Hematopoietic multipotent progenitor cell treated with erythropoietin and hydrocortisone succinate and interleukin-3 and kit ligand, for 6 days (in vitro differentiated cells): Measurements from ENCODE around the gene KAZN.
A peak's percentile ranks its signal among the peaks of the same experiment; 100 is the strongest.
"Not testable (repeated sequence)": the region's sequence is repeated elsewhere in the genome, so short reads cannot be mapped to it uniquely, and the experiment has no call there.

ENCODE experiments used
- DNase-seq: peaks from one replicate; pipeline ENCODE4 v3.0.0-alpha.2; 2015

The KAZN gene

GRCh38 chr1:14963791-14964710, 365.6 kb downstream of the KAZN start:
- not testable (repeated sequence) for DNase-seq

GRCh38 chr1:14964711-14965055, 366.2 kb downstream of the KAZN start:
- no peak for DNase-seq

GRCh38 chr1:14968251-14968851, 369.9 kb downstream of the KAZN start:
- DNase-seq: no peak

- DNase-seq: no peak
These were observed 370.5 kb downstream of the KAZN start for GRCh38 chr1:14969006-14969405.

- peak; percentile 57 for DNase-seq
These were observed 371.8 kb downstream of the KAZN start for GRCh38 chr1:14970115-14970798.

GRCh38 chr1:14970799-14971141, 372.3 kb downstream of the KAZN start:
- DNase-seq: no peak

- DNase-seq: no peak
These were observed 372.7 kb downstream of the KAZN start for GRCh38 chr1:14971221-14971620.

- no peak for DNase-seq
These were observed 373.6 kb downstream of the KAZN start for GRCh38 chr1:14972107-14972506.

GRCh38 chr1:14973773-14974172, 375.3 kb downstream of the KAZN start:
- no peak for DNase-seq

GRCh38 chr1:14974361-14974760, 375.9 kb downstream of the KAZN start:
- no peak for DNase-seq

GRCh38 chr1:14975119-14975518, 376.6 kb downstream of the KAZN start:
- no peak for DNase-seq

GRCh38 chr1:14976256-14976655, 377.8 kb downstream of the KAZN start:
- no peak for DNase-seq

GRCh38 chr1:14977338-14977931, 378.9 kb downstream of the KAZN start:
- DNase-seq: no peak

GRCh38 chr1:14980621-14981218, 382.2 kb downstream of the KAZN start:
- no peak for DNase-seq

GRCh38 chr1:14982029-14982428, 383.5 kb downstream of the KAZN start:
- DNase-seq: no peak

- no peak for DNase-seq
These were observed 384.8 kb downstream of the KAZN start for GRCh38 chr1:14983277-14983676.

GRCh38 chr1:14986168-14986567, 387.7 kb downstream of the KAZN start:
- no peak for DNase-seq

GRCh38 chr1:14987829-14988603, 389.5 kb downstream of the KAZN start:
- no peak for DNase-seq

GRCh38 chr1:14988636-14989035, 390.2 kb downstream of the KAZN start:
- DNase-seq: no peak

- no peak for DNase-seq
These were observed 391.6 kb downstream of the KAZN start for GRCh38 chr1:14989931-14990728.

- DNase-seq: no peak
These were observed 394.9 kb downstream of the KAZN start for GRCh38 chr1:14993414-14993813.

- DNase-seq: no peak
These were observed 395.7 kb downstream of the KAZN start for GRCh38 chr1:14994148-14994547.
